Lower lobe of right lung (tissue), 2 donors: ENCODE results near the gene PELO. TPM values are rescaled to one million over a fixed set of nuclear protein-coding genes. Genes with fewer than 3 reads are reported as not detected.

Source experiments
- ATAC-seq, 2 donors: fragments of 200-7000 bp; cut with Tn5 transposase; one replicate each; pipeline ENCODE4 v1.9.1; 2020 to 2022; ENCODE audit warnings: mild to moderate bottlenecking in 2 of 2, moderate library complexity in 2 of 2
- DNase-seq: peaks from one replicate; pipeline ENCODE4 v3.0.0-alpha.2; 2020
- H3K27ac ChIP-seq: fragments of 200-600 bp; one replicate; pipeline ENCODE4 v1.8.0; 2022
- H3K27me3 ChIP-seq: fragments of 200-600 bp; one replicate; pipeline ENCODE4 v1.8.0; 2022; ENCODE audit warnings: low read depth
- H3K36me3 ChIP-seq: fragments of 200-600 bp; one replicate; pipeline ENCODE4 v1.8.0; 2022; ENCODE audit warnings: mild to moderate bottlenecking
- H3K4me1 ChIP-seq: fragments of 200-600 bp; one replicate; pipeline ENCODE4 v1.8.0; 2022
- H3K4me3 ChIP-seq: fragments of 200-600 bp; one replicate; pipeline ENCODE4 v1.8.0; 2022; ENCODE audit warnings: mild to moderate bottlenecking
- H3K9me3 ChIP-seq: fragments of 200-600 bp; one replicate; pipeline ENCODE4 v1.8.0; 2022
- intact Hi-C: fragments of 100-400 bp; cut with DNase I; formaldehyde crosslinking; loops from one replicate; pipeline ENCODE4 v1.11.0; 2022
- total RNA-seq: library from RNA; stranded (reverse); fragmentation: NEBNext Ultra II Directional; extraction: Animal tissue kit (Norgen Biotek cat#: 25700); gene quantifications from one replicate; pipeline ENCODE4 v1.2.1, GENCODE V29; 2021
- TF ChIP-seq, protein P1 (sequence below): fragments of 200-600 bp; IDR thresholded peaks from one replicate; pipeline ENCODE4 v1.8.0; 2022; ENCODE audit warnings: antibody characterized with exemption, mild to moderate bottlenecking
- donor health status: DM: no; HTN: yes; CAD: no; lungs with severe emphysema.

PELO gene
- total RNA-seq, 1 donor from 2014 or later = 31.5 TPM

DNA sequence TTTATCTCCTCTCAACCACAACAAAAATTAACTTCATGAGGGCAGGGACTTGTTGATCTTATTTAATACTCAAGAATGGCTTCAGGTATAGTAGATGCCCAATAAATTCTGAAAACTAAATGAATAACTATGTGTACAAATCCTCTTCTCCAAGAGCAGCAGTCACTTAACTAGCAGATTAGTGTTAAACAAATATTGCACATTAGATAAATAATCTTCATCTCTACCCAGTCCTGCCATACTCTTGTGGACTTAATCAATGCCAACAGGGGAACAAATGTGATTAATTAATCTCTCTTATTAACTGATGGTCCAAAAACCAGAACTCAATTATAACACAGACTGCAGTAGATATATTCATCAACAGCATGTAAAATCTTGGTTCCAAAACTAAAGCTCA is 15.0 kb upstream of the PELO start:
- TF ChIP-seq, protein P1, sequence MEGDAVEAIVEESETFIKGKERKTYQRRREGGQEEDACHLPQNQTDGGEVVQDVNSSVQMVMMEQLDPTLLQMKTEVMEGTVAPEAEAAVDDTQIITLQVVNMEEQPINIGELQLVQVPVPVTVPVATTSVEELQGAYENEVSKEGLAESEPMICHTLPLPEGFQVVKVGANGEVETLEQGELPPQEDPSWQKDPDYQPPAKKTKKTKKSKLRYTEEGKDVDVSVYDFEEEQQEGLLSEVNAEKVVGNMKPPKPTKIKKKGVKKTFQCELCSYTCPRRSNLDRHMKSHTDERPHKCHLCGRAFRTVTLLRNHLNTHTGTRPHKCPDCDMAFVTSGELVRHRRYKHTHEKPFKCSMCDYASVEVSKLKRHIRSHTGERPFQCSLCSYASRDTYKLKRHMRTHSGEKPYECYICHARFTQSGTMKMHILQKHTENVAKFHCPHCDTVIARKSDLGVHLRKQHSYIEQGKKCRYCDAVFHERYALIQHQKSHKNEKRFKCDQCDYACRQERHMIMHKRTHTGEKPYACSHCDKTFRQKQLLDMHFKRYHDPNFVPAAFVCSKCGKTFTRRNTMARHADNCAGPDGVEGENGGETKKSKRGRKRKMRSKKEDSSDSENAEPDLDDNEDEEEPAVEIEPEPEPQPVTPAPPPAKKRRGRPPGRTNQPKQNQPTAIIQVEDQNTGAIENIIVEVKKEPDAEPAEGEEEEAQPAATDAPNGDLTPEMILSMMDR = no peak
- peaks cover 6% of the 10 kb centered on the region for H3K4me1 ChIP-seq
- ATAC-seq (no peak), DNase-seq (no peak)
- no peaks in the 10 kb centered on the region for H3K36me3 ChIP-seq
- intact Hi-C loops = no loop called here
- peak overlapping the region; percentile 34 for H3K27ac ChIP-seq
- no peaks in the 10 kb centered on the region for H3K9me3 ChIP-seq
- no peaks in the 10 kb centered on the region for H3K27me3 ChIP-seq
- H3K4me3 ChIP-seq = no peak overlapping the region

DNA sequence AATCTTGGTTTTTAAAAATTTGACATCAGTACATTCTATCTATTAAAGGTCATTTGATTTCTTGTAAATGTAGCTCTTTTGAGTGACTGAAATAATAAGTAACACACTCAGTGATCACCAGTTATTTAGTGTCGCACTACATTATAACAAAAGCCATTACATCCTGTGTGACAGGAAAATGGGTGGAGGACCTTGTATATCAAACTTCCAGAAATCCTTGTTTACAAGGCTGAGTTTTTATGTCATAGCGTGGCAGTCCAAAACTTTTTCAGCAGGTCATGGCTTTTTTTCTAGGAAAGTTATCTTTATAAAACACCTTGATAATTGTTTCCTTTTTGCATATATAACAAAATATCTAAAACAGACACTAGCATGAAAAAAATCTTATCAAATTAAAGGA is 14.4 kb upstream of the PELO start:
- Histone ChIP-seq H3K4me1 (peaks cover 6% of the 10 kb centered on the region), H3K36me3 (no peaks in the 10 kb centered on the region), H3K4me3 (no peak overlapping the region), H3K27ac (peak overlapping the region; percentile 34), H3K27me3 (no peaks in the 10 kb centered on the region), H3K9me3 (no peaks in the 10 kb centered on the region)
- ATAC-seq (no peak), DNase-seq (no peak)
- TF ChIP-seq, protein P1 = no peak
- intact Hi-C loops = no loop called here

DNA sequence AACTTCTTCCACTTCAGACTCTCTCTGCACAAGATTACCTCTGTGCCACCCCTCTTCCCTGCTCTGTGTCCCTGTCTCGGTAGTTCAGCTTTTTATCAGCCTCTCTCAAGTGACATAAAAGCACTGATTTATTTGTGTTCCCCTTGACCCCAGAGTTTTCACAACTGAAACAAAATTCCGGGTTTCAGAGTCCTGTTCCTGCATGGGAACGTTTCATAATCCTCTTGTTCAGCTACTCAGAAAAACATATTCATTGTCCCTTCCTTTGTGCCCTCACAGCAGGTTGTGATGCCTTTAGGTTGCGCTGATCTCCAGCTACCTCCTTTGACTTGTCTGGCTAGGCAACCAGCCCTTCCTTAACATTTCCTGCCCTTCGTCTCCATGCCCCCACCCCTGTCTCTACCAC is 13.7 kb upstream of the PELO start:
- H3K36me3 ChIP-seq = no peaks in the 10 kb centered on the region
- DNase-seq (no peak), ATAC-seq (peak; percentile 41 to 61)
- peaks cover 6% of the 10 kb centered on the region for H3K4me1 ChIP-seq
- TF ChIP-seq, protein P1 = no peak
- H3K27ac ChIP-seq = peak overlapping the region; percentile 22
- H3K9me3 ChIP-seq = no peaks in the 10 kb centered on the region
- H3K4me3 ChIP-seq = peak overlapping the region; percentile 9
- no peaks in the 10 kb centered on the region for H3K27me3 ChIP-seq
- intact Hi-C loops = no loop called here

DNA sequence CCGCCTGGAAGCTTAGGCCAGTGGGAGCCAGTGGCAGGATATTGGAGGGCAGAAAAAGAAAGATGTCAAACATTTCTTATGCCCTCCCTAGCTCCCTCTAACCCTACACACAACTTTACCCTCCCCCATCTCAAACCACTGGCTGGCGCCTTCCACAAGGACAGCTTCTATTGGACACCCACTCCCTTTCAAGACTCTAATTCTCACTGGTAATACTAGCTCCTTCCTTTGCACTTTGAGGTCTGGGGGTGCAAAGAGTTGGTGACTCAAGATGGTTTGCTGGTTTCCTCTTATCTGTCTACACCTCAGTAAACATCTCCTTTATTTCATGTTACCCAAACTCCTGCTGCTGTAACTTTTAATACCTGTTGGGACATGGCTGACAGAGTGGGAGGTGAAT is 11.6 kb upstream of the PELO start:
- H3K4me1 ChIP-seq = peaks cover 6% of the 10 kb centered on the region
- ATAC-seq (peak in 1 of 2 donors; percentile 51), DNase-seq (no peak)
- no peaks in the 10 kb centered on the region for H3K27me3 ChIP-seq
- intact Hi-C loops = no loop called here
- TF ChIP-seq, protein P1 = no peak
- no peaks in the 10 kb centered on the region for H3K9me3 ChIP-seq
- no peaks in the 10 kb centered on the region for H3K36me3 ChIP-seq
- no peak overlapping the region for H3K4me3 ChIP-seq
- H3K27ac ChIP-seq = no peak overlapping the region

DNA sequence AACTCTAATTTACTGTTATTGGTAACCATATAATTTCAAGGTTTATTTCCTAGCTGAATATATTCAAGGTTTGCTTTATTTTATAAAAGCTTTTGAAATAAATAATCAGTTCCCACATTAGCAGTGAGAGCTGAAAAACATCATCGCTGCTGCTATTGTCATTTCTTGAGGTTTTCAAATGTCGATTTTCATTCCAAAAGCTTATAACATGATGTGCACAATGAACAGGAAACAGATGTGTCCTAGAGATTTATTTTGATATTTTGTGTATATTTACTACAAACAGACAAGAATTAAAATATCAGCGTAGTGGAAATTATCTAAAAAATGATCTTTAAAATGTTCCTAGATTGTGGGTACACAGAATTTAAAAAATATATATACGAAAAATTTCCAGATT is 10.5 kb upstream of the PELO start:
- intact Hi-C loops = no loop called here
- Histone ChIP-seq H3K36me3 (no peaks in the 10 kb centered on the region), H3K4me3 (no peak overlapping the region), H3K27ac (no peak overlapping the region), H3K4me1 (peaks cover 6% of the 10 kb centered on the region), H3K9me3 (no peaks in the 10 kb centered on the region), H3K27me3 (no peaks in the 10 kb centered on the region)
- ATAC-seq = no peak
- TF ChIP-seq, protein P1 = no peak
- DNase-seq = no peak

DNA sequence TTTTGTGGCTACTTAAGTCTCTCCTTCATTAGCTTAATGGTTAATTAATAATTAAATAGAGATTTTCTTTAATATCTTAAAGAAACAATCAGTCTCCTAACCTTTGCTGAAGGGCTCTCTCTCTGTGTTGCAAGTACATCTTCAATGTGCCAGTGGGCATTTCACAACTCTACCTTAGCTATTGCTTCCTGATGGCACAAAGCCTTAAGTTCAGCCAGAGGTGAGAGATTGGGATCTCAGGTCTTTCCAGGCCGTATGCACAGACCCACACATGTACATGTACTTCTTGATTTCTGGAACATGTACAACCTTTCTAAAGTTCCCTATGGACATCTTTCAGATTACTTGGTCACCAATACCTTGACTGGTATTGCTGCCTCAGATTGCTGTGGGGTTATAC is 8.9 kb upstream of the PELO start:
- Histone ChIP-seq H3K27ac (no peak overlapping the region), H3K9me3 (no peaks in the 10 kb centered on the region), H3K36me3 (no peaks in the 10 kb centered on the region), H3K4me3 (no peak overlapping the region), H3K4me1 (peaks cover 6% of the 10 kb centered on the region), H3K27me3 (no peaks in the 10 kb centered on the region)
- intact Hi-C loops = no loop called here
- no peak for ATAC-seq
- TF ChIP-seq, protein P1 = no peak
- no peak for DNase-seq
